Fibroblast of lung (primary cell): ENCODE results near the gene TRMT11. TPM values are rescaled to one million over a fixed set of nuclear protein-coding genes. Genes with fewer than 3 reads are reported as not detected.
A peak's percentile ranks its signal among the peaks of the same experiment; 100 is the strongest.

Source experiments
- DNase-seq, 2 donors: peaks; one replicate each; pipeline versions ENCODE4 v3.0.0 to v3.0.0-alpha.2; 2010; ENCODE audit warnings: low read depth in 2 of 2
- H2AFZ ChIP-seq: 2 replicates; pipeline ENCODE4 v1.5.1; 2012; ENCODE audit warnings: low read length, control low read depth, inconsistent platforms
- H3K27ac ChIP-seq: 2 replicates; pipeline ENCODE4 v1.5.1; 2011; ENCODE audit warnings: low read length, control low read depth; ENCODE audit not compliant: insufficient read depth
- H3K27me3 ChIP-seq: 2 replicates; pipeline ENCODE4 v1.5.1; 2011; ENCODE audit warnings: mild to moderate bottlenecking, low read length; ENCODE audit not compliant: control insufficient read depth, insufficient read depth
- H3K36me3 ChIP-seq: 2 replicates; pipeline ENCODE4 v1.5.1; 2011; ENCODE audit warnings: low read length; ENCODE audit not compliant: control insufficient read depth, insufficient read depth
- H3K4me1 ChIP-seq: 2 replicates; pipeline ENCODE4 v1.5.1; 2011; ENCODE audit warnings: low read length; ENCODE audit not compliant: control insufficient read depth, insufficient read depth; ENCODE audit errors: extremely low read depth
- H3K4me2 ChIP-seq: 2 replicates; pipeline ENCODE4 v1.5.1; 2011; ENCODE audit warnings: low read length, control low read depth; ENCODE audit not compliant: insufficient read depth; ENCODE audit errors: extremely low read depth
- H3K4me3 ChIP-seq, 4 experiments: fragments of 200-600 bp in 1 of 4; sonication (generic) in 1 of 4; replicated peaks in 1 of 4; 2 replicates each; pipeline ENCODE4 v1.5.1; 2011 to 2016; ENCODE audit warnings: low read length in 4 of 4, low read depth in 3 of 4, mild to moderate bottlenecking in 3 of 4, control low read depth in 2 of 4, inconsistent platforms in 1 of 4, mixed read lengths in 1 of 4; ENCODE audit not compliant: insufficient read depth in 1 of 4; ENCODE audit errors: control extremely low read depth in 1 of 4
- H3K79me2 ChIP-seq: 2 replicates; pipeline ENCODE4 v1.5.1; 2012; ENCODE audit warnings: mild to moderate bottlenecking, low read length, inconsistent platforms; ENCODE audit not compliant: control insufficient read depth, insufficient read depth
- H3K9ac ChIP-seq: 2 replicates; pipeline ENCODE4 v1.5.1; 2011; ENCODE audit warnings: mild to moderate bottlenecking, low read length, control low read depth; ENCODE audit not compliant: insufficient read depth
- H3K9me3 ChIP-seq: 2 replicates; pipeline ENCODE4 v1.5.1; 2012; ENCODE audit warnings: low read depth, low read length; ENCODE audit not compliant: control insufficient read depth, insufficient read depth
- H4K20me1 ChIP-seq: 2 replicates; pipeline ENCODE4 v1.5.1; 2011; ENCODE audit warnings: low read length; ENCODE audit not compliant: control insufficient read depth, insufficient read depth; ENCODE audit errors: extremely low read depth
- EZH2 ChIP-seq: IDR thresholded peaks from 2 replicates; pipeline ENCODE4 v1.5.1; 2012; ENCODE audit warnings: low read length, control low read depth, mild to moderate bottlenecking; ENCODE audit errors: missing control alignments
- polyA plus RNA-seq, 2 donors: library from polyadenylated mRNA; depleted of rRNA in 1 of 2; stranded (reverse) in 1 of 2; unstranded in 1 of 2; fragments of >200 nt; gene quantifications; 2 replicates each; pipeline ENCODE4 v1.2.1, GENCODE V29; 2011 to 2012; ENCODE audit warnings: missing spikeins in 1 of 2
- total RNA-seq: library from RNA; depleted of rRNA; stranded (reverse); fragments of >200 nt; gene quantifications from 2 replicates; pipeline ENCODE4 v1.2.1, GENCODE V29; 2014
- TF ChIP-seq, protein P1 (sequence below), 2 donors: IDR thresholded peaks in 1 of 2; conservative IDR thresholded peaks in 1 of 2; 1 replicate in 1 of 2; 2 replicates in 1 of 2; pipeline ENCODE4 v1.5.1; 2011 to 2012; ENCODE audit warnings: low read length in 2 of 2, control low read depth in 1 of 2, inconsistent platforms in 1 of 2, low read depth in 1 of 2, mild to moderate bottlenecking in 1 of 2

TRMT11 gene
- total and polyA plus RNA-seq, 2 donors (not counting 1 experiment from before 2014, with no cell fraction given): 22.1 to 23.5 TPM

DNA sequence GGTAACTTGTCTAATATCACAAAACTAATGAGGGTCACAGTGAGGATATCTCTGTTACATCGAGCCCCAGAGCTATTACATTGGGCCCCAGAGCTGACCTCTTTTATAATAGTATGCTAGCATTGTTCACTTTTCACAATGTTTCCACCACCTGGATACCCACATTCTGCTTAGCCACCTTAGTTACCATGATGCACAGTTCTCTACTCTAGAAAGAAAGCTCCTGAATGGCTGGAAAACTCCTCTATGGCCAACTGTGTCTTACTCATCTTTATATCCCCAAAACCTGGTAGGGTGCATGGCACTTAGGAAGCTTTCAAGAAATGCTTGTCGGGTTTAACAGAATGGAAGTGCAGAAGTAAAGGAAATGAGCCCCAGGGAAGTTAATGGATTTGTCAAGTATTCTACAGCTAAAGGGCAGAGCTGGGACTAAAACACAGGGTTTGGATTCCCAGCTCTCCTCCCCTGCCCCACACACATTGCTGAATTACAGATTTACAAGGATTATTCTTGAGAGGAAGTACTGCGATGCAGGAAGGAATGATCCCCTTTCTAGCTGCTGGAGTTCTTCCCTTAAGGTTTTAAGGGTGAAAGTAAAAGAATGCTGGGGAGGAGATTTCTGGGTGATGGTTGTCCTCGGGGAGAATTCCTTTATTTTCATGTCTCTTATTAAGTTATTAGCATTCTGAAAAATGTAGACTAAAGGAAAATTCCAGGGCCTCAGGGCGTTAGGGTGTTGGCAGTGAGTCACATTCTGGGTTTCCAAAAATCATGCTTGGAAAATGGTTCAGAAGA, 45.9 kb upstream of the TRMT11 start:
- TF ChIP-seq EZH2: no peak
- TF ChIP-seq, protein P1, sequence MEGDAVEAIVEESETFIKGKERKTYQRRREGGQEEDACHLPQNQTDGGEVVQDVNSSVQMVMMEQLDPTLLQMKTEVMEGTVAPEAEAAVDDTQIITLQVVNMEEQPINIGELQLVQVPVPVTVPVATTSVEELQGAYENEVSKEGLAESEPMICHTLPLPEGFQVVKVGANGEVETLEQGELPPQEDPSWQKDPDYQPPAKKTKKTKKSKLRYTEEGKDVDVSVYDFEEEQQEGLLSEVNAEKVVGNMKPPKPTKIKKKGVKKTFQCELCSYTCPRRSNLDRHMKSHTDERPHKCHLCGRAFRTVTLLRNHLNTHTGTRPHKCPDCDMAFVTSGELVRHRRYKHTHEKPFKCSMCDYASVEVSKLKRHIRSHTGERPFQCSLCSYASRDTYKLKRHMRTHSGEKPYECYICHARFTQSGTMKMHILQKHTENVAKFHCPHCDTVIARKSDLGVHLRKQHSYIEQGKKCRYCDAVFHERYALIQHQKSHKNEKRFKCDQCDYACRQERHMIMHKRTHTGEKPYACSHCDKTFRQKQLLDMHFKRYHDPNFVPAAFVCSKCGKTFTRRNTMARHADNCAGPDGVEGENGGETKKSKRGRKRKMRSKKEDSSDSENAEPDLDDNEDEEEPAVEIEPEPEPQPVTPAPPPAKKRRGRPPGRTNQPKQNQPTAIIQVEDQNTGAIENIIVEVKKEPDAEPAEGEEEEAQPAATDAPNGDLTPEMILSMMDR (conservative IDR thresholded peaks at IDR 0.05 in 1 of 2, IDR thresholded peaks at IDR 0.05 in 1 of 2; ENCODE audit: low read depth in 1 of 2, low read length in 2 of 2): no peak
- peak in 1 of 2 donors; percentile 50 for DNase-seq
- H3K4me3 ChIP-seq: no peak overlapping the region
- H3K36me3 ChIP-seq: no peaks in the 10 kb centered on the region
- H3K27ac ChIP-seq: no peak overlapping the region
- no peaks in the 10 kb centered on the region for H3K79me2 ChIP-seq
- H3K4me2 ChIP-seq: no peak overlapping the region
- peaks cover 5% of the 10 kb centered on the region for H3K4me1 ChIP-seq
- peak overlapping the region; percentile 30 for H2AFZ ChIP-seq
- H3K27me3 ChIP-seq: no peaks in the 10 kb centered on the region
- H4K20me1 ChIP-seq: no peaks in the 10 kb centered on the region
- no peaks in the 10 kb centered on the region for H3K9me3 ChIP-seq
- H3K9ac ChIP-seq: no peak overlapping the region

DNA sequence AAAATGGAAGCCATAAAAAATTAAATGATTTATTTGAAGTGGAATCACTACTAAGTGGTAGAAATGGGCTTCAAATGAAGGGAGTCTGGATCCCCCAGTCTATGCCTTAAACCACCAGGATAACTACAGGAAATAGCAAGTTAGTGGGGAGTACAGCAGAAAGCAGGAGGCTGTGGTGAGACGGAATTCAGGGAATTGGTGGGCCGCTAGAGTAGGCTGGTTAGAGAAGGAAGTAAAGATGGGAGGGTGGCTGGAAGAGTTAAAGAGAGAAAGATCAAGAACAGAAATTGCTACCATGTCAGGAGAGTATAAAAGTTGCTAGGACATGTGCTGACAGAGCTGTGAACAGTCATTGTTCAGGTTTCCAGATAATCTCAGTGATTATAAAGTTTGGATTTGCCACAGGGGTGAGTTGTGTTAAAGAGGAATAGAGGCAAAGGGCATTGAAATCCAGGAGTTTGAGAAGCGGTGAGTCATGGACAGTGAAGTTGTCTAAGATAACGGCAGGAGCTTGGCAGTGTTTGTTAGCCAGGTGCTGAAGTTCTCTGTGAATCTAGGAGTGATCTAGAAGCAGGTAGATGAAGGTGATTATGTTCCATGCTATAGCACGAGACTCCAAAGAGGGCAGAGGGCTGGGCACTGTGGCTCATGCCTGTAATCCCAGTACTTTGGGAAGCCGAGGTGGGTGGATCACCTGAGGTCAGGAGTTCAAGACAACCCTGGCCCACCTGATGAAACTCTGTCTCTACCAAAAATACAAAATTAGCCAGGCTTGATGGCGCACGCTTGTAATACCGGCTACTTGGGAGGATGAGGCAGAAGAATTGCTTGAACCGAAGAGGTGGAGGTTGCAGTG, 43.4 kb upstream of the TRMT11 start:
- Histone ChIP-seq H3K79me2 (no peaks in the 10 kb centered on the region), H3K9ac (no peak overlapping the region), H3K27ac (no peak overlapping the region), H4K20me1 (no peaks in the 10 kb centered on the region), H3K27me3 (no peaks in the 10 kb centered on the region), H3K4me1 (peaks cover 14% of the 10 kb centered on the region), H3K36me3 (no peaks in the 10 kb centered on the region), H2AFZ (no peak overlapping the region), H3K4me3 (no peak overlapping the region), H3K4me2 (no peak overlapping the region), H3K9me3 (no peaks in the 10 kb centered on the region)
- TF ChIP-seq, protein P1 (conservative IDR thresholded peaks at IDR 0.05 in 1 of 2, IDR thresholded peaks at IDR 0.05 in 1 of 2; ENCODE audit: low read depth in 1 of 2, low read length in 2 of 2): no peak
- peak in 1 of 2 donors; percentile 57 for DNase-seq
